Lower leg skin (tissue), 3 donors: ENCODE measurements around the gene EVI5L.

ENCODE experiments used
- CTCF ChIP-seq, 3 donors: fragments of 450-650 bp; IDR thresholded peaks; one replicate each; pipeline ENCODE4 v1.5.1; 2016; ENCODE audit warnings: antibody characterized with exemption in 3 of 3, mild to moderate bottlenecking in 3 of 3, moderate library complexity in 2 of 3
- POLR2A ChIP-seq, 2 donors: fragments of 450-650 bp; IDR thresholded peaks; one replicate each; pipeline ENCODE4 v1.6.1; 2016 to 2017; ENCODE audit warnings: antibody characterized with exemption in 2 of 2, mild to moderate bottlenecking in 1 of 2, moderate library complexity in 1 of 2

- no peak for TF ChIP-seq CTCF (IDR thresholded peaks at IDR 0.05)
- TF ChIP-seq POLR2A (IDR thresholded peaks at IDR 0.05), result no peak
These were observed 34.7 kb downstream of the EVI5L start for GRCh38 chr19:7864690-7865074.
